ENCODE results near the gene ACBD4.

DNA sequence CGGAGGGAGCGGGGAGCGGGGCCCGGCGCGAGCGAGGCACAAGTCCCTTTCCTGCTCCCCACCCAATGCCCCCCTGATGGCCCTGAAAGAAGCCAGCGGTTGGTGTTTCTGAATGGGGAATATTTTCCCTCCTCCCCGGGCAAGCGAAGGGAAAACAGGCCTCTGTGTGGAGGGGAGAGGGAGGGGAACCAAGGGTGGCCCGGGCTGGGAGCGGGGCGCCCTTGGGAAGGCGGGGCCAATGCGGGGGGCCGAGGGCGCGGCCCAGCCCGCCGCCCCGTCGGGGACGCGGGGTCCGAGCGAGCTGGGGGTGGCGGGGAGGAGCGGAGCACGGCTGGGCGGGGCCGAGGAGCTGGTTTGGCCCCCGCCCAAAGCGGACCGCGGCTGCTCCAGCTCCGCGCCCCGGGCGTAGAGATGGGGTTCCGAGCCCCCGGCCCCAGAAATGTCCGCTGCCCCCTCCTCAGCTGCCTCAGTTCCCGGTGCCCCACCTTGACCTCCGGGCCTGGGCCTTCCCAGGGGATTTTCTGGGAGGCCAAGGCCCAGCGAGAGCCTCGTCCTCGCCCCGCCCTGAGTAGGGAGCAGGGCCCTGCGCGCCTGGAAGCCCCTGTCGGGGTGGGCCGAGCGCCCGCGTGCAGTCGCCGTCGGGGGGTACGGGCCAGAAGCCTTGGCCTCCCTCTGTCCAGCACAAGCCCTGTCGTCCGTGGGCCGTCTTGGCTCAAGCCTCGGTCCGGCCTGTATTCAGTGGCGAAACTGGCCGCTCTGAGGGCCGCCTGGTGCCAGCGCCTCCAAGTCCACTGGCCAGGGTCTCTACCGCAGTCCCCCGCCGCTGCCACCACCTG, 8.9 kb downstream of the ACBD4 start:
- TF ChIP-seq POLR2A (IDR thresholded peaks at IDR 0.05), result peak in 1 of 2 donors; percentile 16
- TF ChIP-seq, protein P1, sequence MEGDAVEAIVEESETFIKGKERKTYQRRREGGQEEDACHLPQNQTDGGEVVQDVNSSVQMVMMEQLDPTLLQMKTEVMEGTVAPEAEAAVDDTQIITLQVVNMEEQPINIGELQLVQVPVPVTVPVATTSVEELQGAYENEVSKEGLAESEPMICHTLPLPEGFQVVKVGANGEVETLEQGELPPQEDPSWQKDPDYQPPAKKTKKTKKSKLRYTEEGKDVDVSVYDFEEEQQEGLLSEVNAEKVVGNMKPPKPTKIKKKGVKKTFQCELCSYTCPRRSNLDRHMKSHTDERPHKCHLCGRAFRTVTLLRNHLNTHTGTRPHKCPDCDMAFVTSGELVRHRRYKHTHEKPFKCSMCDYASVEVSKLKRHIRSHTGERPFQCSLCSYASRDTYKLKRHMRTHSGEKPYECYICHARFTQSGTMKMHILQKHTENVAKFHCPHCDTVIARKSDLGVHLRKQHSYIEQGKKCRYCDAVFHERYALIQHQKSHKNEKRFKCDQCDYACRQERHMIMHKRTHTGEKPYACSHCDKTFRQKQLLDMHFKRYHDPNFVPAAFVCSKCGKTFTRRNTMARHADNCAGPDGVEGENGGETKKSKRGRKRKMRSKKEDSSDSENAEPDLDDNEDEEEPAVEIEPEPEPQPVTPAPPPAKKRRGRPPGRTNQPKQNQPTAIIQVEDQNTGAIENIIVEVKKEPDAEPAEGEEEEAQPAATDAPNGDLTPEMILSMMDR (IDR thresholded peaks at IDR 0.05), result peak in 1 of 5 experiments; percentile 22

Measured in tibial nerve (tissue), 3 donors.